ENCODE measurements around the gene EHBP1L1.

The EHBP1L1 gene

DNA sequence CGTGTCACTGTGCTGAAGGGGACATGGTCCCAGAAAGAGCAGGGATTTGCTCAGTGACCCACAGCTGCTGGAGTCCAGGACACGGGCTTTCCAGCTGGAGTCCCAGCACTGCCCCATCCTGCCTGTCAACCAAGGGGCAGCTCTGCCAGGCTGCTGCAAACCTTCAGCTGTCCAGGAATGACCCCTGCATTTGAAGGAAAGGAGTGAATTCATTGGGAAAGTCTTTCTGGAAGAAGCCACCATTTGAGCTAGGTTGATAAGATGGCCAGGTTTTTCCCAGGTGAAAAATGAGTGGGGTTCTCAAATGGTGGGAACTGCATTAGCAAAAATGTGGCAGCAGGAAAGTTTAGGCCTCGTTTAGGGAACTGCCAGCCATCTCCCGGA, 10.4 kb downstream of the EHBP1L1 start:
- H2BK5ac ChIP-seq (ENCODE audit: low read depth, low read length, poor library complexity, severe bottlenecking), result no peak overlapping the region
- H2BK120ac ChIP-seq (ENCODE audit: low read depth, low read length), result no peak overlapping the region
- no peak overlapping the region for H2BK15ac ChIP-seq (ENCODE audit: low read depth, poor library complexity, severe bottlenecking)
- H3K9ac ChIP-seq (ENCODE audit: low read length), result no peak overlapping the region
- no peak overlapping the region for H3K4me2 ChIP-seq (ENCODE audit: low read length, poor library complexity, severe bottlenecking)
- no peak overlapping the region for H3K4me3 ChIP-seq (ENCODE audit: insufficient read depth in 1 of 2, low read depth in 1 of 2, low read length in 2 of 2)
- no peak overlapping the region for H3K14ac ChIP-seq (ENCODE audit: low read length in 2 of 2)
- no peak overlapping the region for H3K27ac ChIP-seq (ENCODE audit: low read length, poor library complexity, severe bottlenecking)
- peak overlapping the region; percentile 2 to 69 for H2BK12ac ChIP-seq (ENCODE audit: low read length in 2 of 2)
- H3K27me3 ChIP-seq (ENCODE audit: control insufficient read depth in 1 of 2, insufficient read depth in 1 of 2, low read length in 2 of 2), result no peaks in the 10 kb centered on the region
- no peak overlapping the region for H4K91ac ChIP-seq (ENCODE audit: low read length)
- WGBS, result 85% methylated on average over 4 of the region's 4 CpGs
- H3K36me3 ChIP-seq (ENCODE audit: control insufficient read depth in 1 of 2, insufficient read depth in 2 of 2, low read depth in 1 of 2, low read length in 2 of 2), result peaks cover 59% of the 10 kb centered on the region in 2 experiments
- no peak overlapping the region for H4K8ac ChIP-seq (ENCODE audit: low read length)
- H3K79me1 ChIP-seq (replicated peaks; ENCODE audit: low read length, poor library complexity, severe bottlenecking), result peaks cover 17% of the 10 kb centered on the region
- H3K9me3 ChIP-seq (ENCODE audit: control insufficient read depth, low read length), result no peaks in the 10 kb centered on the region
- H2AK5ac ChIP-seq (ENCODE audit: low read length, severe bottlenecking), result no peak overlapping the region
- H3K4ac ChIP-seq (ENCODE audit: low read depth in 1 of 2, low read length in 2 of 2), result no peak overlapping the region
- H3K23ac ChIP-seq (ENCODE audit: low read length in 2 of 2), result no peak overlapping the region
- peak overlapping the region in 1 of 2 experiments; percentile 37 for H3K18ac ChIP-seq (ENCODE audit: low read depth in 1 of 2, low read length in 2 of 2)
- no peak overlapping the region for H2AFZ ChIP-seq (ENCODE audit: low read depth, low read length)
- DNase-seq, result no peak
- peaks cover 26% of the 10 kb centered on the region for H3K4me1 ChIP-seq (ENCODE audit: control insufficient read depth, insufficient read depth, low read depth, low read length)

DNA sequence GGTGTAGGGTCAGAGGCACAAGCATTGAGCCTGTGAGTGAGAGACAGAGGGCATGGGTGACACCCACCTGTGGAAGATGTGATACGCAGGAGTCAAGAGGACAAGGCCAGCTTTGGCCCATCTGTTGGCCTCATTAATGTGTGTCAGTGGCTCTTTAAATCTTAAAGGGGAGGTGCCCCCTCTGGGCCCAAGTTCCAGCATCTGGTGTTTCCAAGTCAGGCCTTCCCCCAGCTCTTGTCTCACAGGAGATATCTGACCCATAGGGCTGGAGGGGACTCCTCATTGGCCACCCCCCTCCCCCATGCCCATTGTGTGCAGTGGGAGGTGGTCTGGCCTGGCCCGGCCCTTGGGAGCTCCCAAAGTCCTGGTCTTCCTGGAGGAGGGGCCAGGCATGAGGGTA, 10.8 kb downstream of the EHBP1L1 start:
- Histone ChIP-seq H3K9ac (ENCODE audit: low read length) (peak overlapping the region; percentile 9), H2BK12ac (ENCODE audit: low read length in 2 of 2) (peak overlapping the region; percentile 45 to 69), H3K18ac (ENCODE audit: low read depth in 1 of 2, low read length in 2 of 2) (peak overlapping the region in 1 of 2 experiments; percentile 37), H3K4ac (ENCODE audit: low read depth in 1 of 2, low read length in 2 of 2) (no peak overlapping the region), H3K4me2 (ENCODE audit: low read length, poor library complexity, severe bottlenecking) (no peak overlapping the region), H2BK120ac (ENCODE audit: low read depth, low read length) (no peak overlapping the region), H2AK5ac (ENCODE audit: low read length, severe bottlenecking) (no peak overlapping the region), H3K4me3 (ENCODE audit: insufficient read depth in 1 of 2, low read depth in 1 of 2, low read length in 2 of 2) (peak overlapping the region in 1 of 2 experiments; percentile 26), H4K8ac (ENCODE audit: low read length) (peak overlapping the region; percentile 24), H3K79me1 (replicated peaks; ENCODE audit: low read length, poor library complexity, severe bottlenecking) (peaks cover 17% of the 10 kb centered on the region), H3K4me1 (ENCODE audit: control insufficient read depth, insufficient read depth, low read depth, low read length) (peaks cover 26% of the 10 kb centered on the region), H2BK15ac (ENCODE audit: low read depth, poor library complexity, severe bottlenecking) (no peak overlapping the region), H2AFZ (ENCODE audit: low read depth, low read length) (no peak overlapping the region), H2BK5ac (ENCODE audit: low read depth, low read length, poor library complexity, severe bottlenecking) (no peak overlapping the region), H3K14ac (ENCODE audit: low read length in 2 of 2) (no peak overlapping the region), H3K27me3 (ENCODE audit: control insufficient read depth in 1 of 2, insufficient read depth in 1 of 2, low read length in 2 of 2) (no peaks in the 10 kb centered on the region), H3K36me3 (ENCODE audit: control insufficient read depth in 1 of 2, insufficient read depth in 2 of 2, low read depth in 1 of 2, low read length in 2 of 2) (peaks cover 54 to 57% of the 10 kb centered on the region in 2 experiments), H3K9me3 (ENCODE audit: control insufficient read depth, low read length) (no peaks in the 10 kb centered on the region), H3K23ac (ENCODE audit: low read length in 2 of 2) (peak overlapping the region in 1 of 2 experiments; percentile 1), H3K27ac (ENCODE audit: low read length, poor library complexity, severe bottlenecking) (no peak overlapping the region), H4K91ac (ENCODE audit: low read length) (peak overlapping the region; percentile 2)
- DNase-seq, result peak; percentile 51
- 76% methylated on average over 2 of the region's 2 CpGs for WGBS

GRCh38 chr11:65588199-65589054, 12.6 kb downstream of the EHBP1L1 start:
- Histone ChIP-seq H4K8ac (ENCODE audit: low read length) (peak overlapping the region; percentile 85), H2BK120ac (ENCODE audit: low read depth, low read length) (peak overlapping the region; percentile 11), H3K14ac (ENCODE audit: low read length in 2 of 2) (peak overlapping the region in 1 of 2 experiments; percentile 41), H2AFZ (ENCODE audit: low read depth, low read length) (no peak overlapping the region), H2AK5ac (ENCODE audit: low read length, severe bottlenecking) (peak overlapping the region; percentile 66), H2BK15ac (ENCODE audit: low read depth, poor library complexity, severe bottlenecking) (no peak overlapping the region), H3K18ac (ENCODE audit: low read depth in 1 of 2, low read length in 2 of 2) (peak overlapping the region; percentile 29 to 63), H3K27ac (ENCODE audit: low read length, poor library complexity, severe bottlenecking) (no peak overlapping the region), H3K36me3 (ENCODE audit: control insufficient read depth in 1 of 2, insufficient read depth in 2 of 2, low read depth in 1 of 2, low read length in 2 of 2) (peaks cover 50 to 53% of the 10 kb centered on the region in 2 experiments), H3K9ac (ENCODE audit: low read length) (peak overlapping the region; percentile 59), H2BK5ac (ENCODE audit: low read depth, low read length, poor library complexity, severe bottlenecking) (no peak overlapping the region), H3K4me1 (ENCODE audit: control insufficient read depth, insufficient read depth, low read depth, low read length) (peaks cover 38% of the 10 kb centered on the region), H2BK12ac (ENCODE audit: low read length in 2 of 2) (peak overlapping the region; percentile 27 to 42), H3K4me3 (ENCODE audit: insufficient read depth in 1 of 2, low read depth in 1 of 2, low read length in 2 of 2) (no peak overlapping the region), H3K79me1 (replicated peaks; ENCODE audit: low read length, poor library complexity, severe bottlenecking) (peaks cover 17% of the 10 kb centered on the region), H3K9me3 (ENCODE audit: control insufficient read depth, low read length) (no peaks in the 10 kb centered on the region), H4K91ac (ENCODE audit: low read length) (peak overlapping the region; percentile 88), H3K27me3 (ENCODE audit: control insufficient read depth in 1 of 2, insufficient read depth in 1 of 2, low read length in 2 of 2) (no peaks in the 10 kb centered on the region), H3K4me2 (ENCODE audit: low read length, poor library complexity, severe bottlenecking) (no peak overlapping the region), H3K23ac (ENCODE audit: low read length in 2 of 2) (peak overlapping the region in 1 of 2 experiments; percentile 6), H3K4ac (ENCODE audit: low read depth in 1 of 2, low read length in 2 of 2) (peak overlapping the region in 1 of 2 experiments; percentile 54)
- peak; percentile 59 for DNase-seq
- WGBS, result 66% methylated on average over 13 of the region's 13 CpGs

DNA sequence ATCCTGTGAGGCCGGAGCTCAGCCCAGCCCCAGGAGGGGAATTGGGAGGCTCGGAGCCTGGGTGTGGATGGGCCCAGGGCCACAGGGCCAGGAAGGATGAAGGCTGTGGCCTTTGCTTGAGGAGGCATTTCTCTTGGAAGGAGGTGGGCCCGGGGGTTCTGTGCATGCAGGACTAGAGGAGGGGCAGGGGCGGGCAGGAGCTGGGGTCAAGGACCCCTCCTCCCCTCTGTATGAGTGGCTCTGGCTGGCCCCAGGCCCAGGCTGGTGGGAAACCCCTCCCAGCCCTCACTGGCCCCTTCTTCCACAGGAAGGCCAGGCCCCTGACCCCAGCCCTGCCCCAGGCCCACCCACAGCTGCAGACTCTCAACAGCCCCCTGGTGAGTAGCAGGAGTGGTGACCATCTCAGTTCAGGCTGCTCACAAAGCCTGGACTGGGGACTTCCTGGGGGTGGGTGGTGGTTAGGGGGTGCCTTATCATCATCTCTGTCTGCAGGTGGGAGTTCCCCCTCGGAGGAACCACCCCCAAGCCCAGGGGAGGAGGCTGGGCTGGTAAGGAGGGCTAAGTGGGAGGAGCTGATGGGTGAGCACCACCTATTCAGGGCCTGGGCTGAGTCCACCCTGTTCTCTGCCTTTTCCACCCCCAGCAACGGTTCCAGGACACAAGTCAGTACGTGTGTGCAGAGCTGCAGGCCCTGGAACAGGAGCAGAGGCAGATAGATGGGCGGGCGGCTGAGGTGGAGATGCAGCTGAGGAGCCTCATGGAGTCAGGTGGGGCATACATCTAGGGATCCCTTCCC, 13.8 kb downstream of the EHBP1L1 start:
- H2BK15ac ChIP-seq (ENCODE audit: low read depth, poor library complexity, severe bottlenecking), result peak overlapping the region; percentile 79
- DNase-seq, result no peak
- H3K4ac ChIP-seq (ENCODE audit: low read depth in 1 of 2, low read length in 2 of 2), result no peak overlapping the region
- H2BK120ac ChIP-seq (ENCODE audit: low read depth, low read length), result no peak overlapping the region
- peak overlapping the region; percentile 46 for H4K8ac ChIP-seq (ENCODE audit: low read length)
- peaks cover 14% of the 10 kb centered on the region for H3K79me1 ChIP-seq (replicated peaks; ENCODE audit: low read length, poor library complexity, severe bottlenecking)
- peaks cover 44 to 50% of the 10 kb centered on the region in 2 experiments for H3K36me3 ChIP-seq (ENCODE audit: control insufficient read depth in 1 of 2, insufficient read depth in 2 of 2, low read depth in 1 of 2, low read length in 2 of 2)
- no peak overlapping the region for H2AK5ac ChIP-seq (ENCODE audit: low read length, severe bottlenecking)
- no peak overlapping the region for H2AFZ ChIP-seq (ENCODE audit: low read depth, low read length)
- peak overlapping the region; percentile 41 for H4K91ac ChIP-seq (ENCODE audit: low read length)
- H2BK12ac ChIP-seq (ENCODE audit: low read length in 2 of 2), result no peak overlapping the region
- no peak overlapping the region for H3K23ac ChIP-seq (ENCODE audit: low read length in 2 of 2)
- no peak overlapping the region for H3K27ac ChIP-seq (ENCODE audit: low read length, poor library complexity, severe bottlenecking)
- no peak overlapping the region for H2BK5ac ChIP-seq (ENCODE audit: low read depth, low read length, poor library complexity, severe bottlenecking)
- no peak overlapping the region for H3K14ac ChIP-seq (ENCODE audit: low read length in 2 of 2)
- H3K4me3 ChIP-seq (ENCODE audit: insufficient read depth in 1 of 2, low read depth in 1 of 2, low read length in 2 of 2), result no peak overlapping the region
- 87% methylated on average over 7 of the region's 9 CpGs for WGBS
- no peak overlapping the region for H3K4me2 ChIP-seq (ENCODE audit: low read length, poor library complexity, severe bottlenecking)
- H3K27me3 ChIP-seq (ENCODE audit: control insufficient read depth in 1 of 2, insufficient read depth in 1 of 2, low read length in 2 of 2), result no peaks in the 10 kb centered on the region
- peaks cover 39% of the 10 kb centered on the region for H3K4me1 ChIP-seq (ENCODE audit: control insufficient read depth, insufficient read depth, low read depth, low read length)
- H3K18ac ChIP-seq (ENCODE audit: low read depth in 1 of 2, low read length in 2 of 2), result no peak overlapping the region
- no peaks in the 10 kb centered on the region for H3K9me3 ChIP-seq (ENCODE audit: control insufficient read depth, low read length)
- no peak overlapping the region for H3K9ac ChIP-seq (ENCODE audit: low read length)

All from mesenchymal stem cell (in vitro differentiated cells and primary cell).